Activated CD4-positive, alpha-beta T cell treated with anti-CD3 and anti-CD28 coated beads for 24 hours (primary cell): Measurements from ENCODE around the gene STBD1.
"Not testable (repeated sequence)": the region's sequence is repeated elsewhere in the genome, so short reads cannot be mapped to it uniquely, and the experiment has no call there.

Experiments
- DNase-seq, 2 donors: peaks; one replicate each; pipeline ENCODE4 v3.0.0-alpha.2; 2020; ENCODE audit warnings: low read depth in 2 of 2

The STBD1 gene

GRCh38 chr4:76283900-76284299 lies 22.6 kb upstream of the STBD1 start:
- no peak for DNase-seq

- DNase-seq, result not testable (repeated sequence)
These were observed 18.7 kb upstream of the STBD1 start for GRCh38 chr4:76287811-76288210.

GRCh38 chr4:76292730-76293129 lies 13.8 kb upstream of the STBD1 start:
- no peak for DNase-seq

- DNase-seq, result no peak
These were observed 12.8 kb upstream of the STBD1 start for GRCh38 chr4:76293772-76294171.

- no peak for DNase-seq
These were observed 10.2 kb upstream of the STBD1 start for GRCh38 chr4:76296286-76296820.

GRCh38 chr4:76298227-76298626 lies 8.3 kb upstream of the STBD1 start:
- no peak for DNase-seq

GRCh38 chr4:76300012-76300411 lies 6.5 kb upstream of the STBD1 start:
- no peak for DNase-seq

GRCh38 chr4:76301068-76301774 lies 5.3 kb upstream of the STBD1 start:
- peak in 1 of 2 donors; percentile 5 for DNase-seq

GRCh38 chr4:76301775-76302162 lies 4.8 kb upstream of the STBD1 start:
- DNase-seq, result no peak

- no peak for DNase-seq
These were observed 3.6 kb upstream of the STBD1 start for GRCh38 chr4:76302826-76303438.

GRCh38 chr4:76305033-76305687 lies 1.4 kb upstream of the STBD1 start:
- DNase-seq, result no peak

- DNase-seq, result peak in 1 of 2 donors; percentile 15
These were observed 538 bp downstream of the STBD1 start for GRCh38 chr4:76306882-76307659.

GRCh38 chr4:76307660-76308014 lies 1.1 kb downstream of the STBD1 start:
- no peak for DNase-seq

GRCh38 chr4:76308548-76308947 lies 2.0 kb downstream of the STBD1 start:
- DNase-seq, result no peak

GRCh38 chr4:76309939-76310550 lies 3.5 kb downstream of the STBD1 start:
- DNase-seq, result no peak

- DNase-seq, result no peak
These were observed 4.2 kb downstream of the STBD1 start for GRCh38 chr4:76310683-76311082.

GRCh38 chr4:76311896-76312331 lies 5.4 kb downstream of the STBD1 start:
- DNase-seq, result no peak

GRCh38 chr4:76312457-76312856 lies 5.9 kb downstream of the STBD1 start:
- no peak for DNase-seq

GRCh38 chr4:76313547-76313946 lies 7.0 kb downstream of the STBD1 start:
- DNase-seq, result no peak

- no peak for DNase-seq
These were observed 8.9 kb downstream of the STBD1 start for GRCh38 chr4:76315267-76315918.

GRCh38 chr4:76316131-76316530 lies 9.6 kb downstream of the STBD1 start:
- DNase-seq, result no peak
